CD4-positive, alpha-beta T cell (primary cell): ENCODE results near the gene GTF2E1. TPM values are rescaled to one million over a fixed set of nuclear protein-coding genes. Genes with fewer than 3 reads are reported as not detected.

Experiments
- ATAC-seq: fragments of 200-7000 bp; cut with Tn5 transposase; one replicate; pipeline ENCODE4 v1.10.0; 2022; ENCODE audit warnings: mild to moderate bottlenecking; ENCODE audit not compliant: poor library complexity
- CTCF ChIA-PET: fragments of 350-600 bp; sonication (Branson Sonifier 250); formaldehyde crosslinking; loops from one replicate; lab custom pipeline; 2021; ENCODE audit warnings: antibody characterized with exemption, inconsistent platforms; lab: Charles Lee
- POLR2A ChIA-PET: fragments of 350-600 bp; sonication (Branson Sonifier 250); formaldehyde crosslinking; loops from one replicate; lab custom pipeline; 2021; ENCODE audit warnings: antibody characterized with exemption, inconsistent platforms; lab: Charles Lee
- DNase-seq, 14 experiments: peaks; one replicate each; pipeline ENCODE4 v3.0.0-alpha.2; 2013 to 2020; ENCODE audit warnings: mixed read lengths in 2 of 14
- H3K27ac ChIP-seq, 2 donors: one replicate each; pipeline versions ENCODE4 v1.5.1 to v1.7.0; 2013; ENCODE audit warnings: low read length in 2 of 2, low read depth in 1 of 2, mild to moderate bottlenecking in 1 of 2
- H3K27me3 ChIP-seq, 2 experiments: 1 replicate in 1 of 2; 2 replicates in 1 of 2; pipeline versions ENCODE4 v1.6.1 to v1.7.0; 2013; ENCODE audit warnings: low read length in 2 of 2, control low read depth in 1 of 2, mild to moderate bottlenecking in 1 of 2, moderate library complexity in 1 of 2; ENCODE audit not compliant: insufficient read depth in 2 of 2, control insufficient read depth in 1 of 2
- H3K36me3 ChIP-seq: one replicate; pipeline ENCODE4 v1.6.1; 2013; ENCODE audit warnings: low read length, control low read depth; ENCODE audit not compliant: insufficient read depth
- H3K4me1 ChIP-seq: one replicate; pipeline ENCODE4 v1.6.1; 2013; ENCODE audit warnings: low read length, control low read depth; ENCODE audit not compliant: insufficient read depth
- H3K4me3 ChIP-seq: one replicate; pipeline ENCODE4 v1.5.1; 2013; ENCODE audit warnings: mild to moderate bottlenecking, low read length, moderate library complexity
- H3K9me3 ChIP-seq, 2 experiments: 1 replicate in 1 of 2; 2 replicates in 1 of 2; pipeline versions ENCODE4 v1.6.1 to v1.7.0; 2013; ENCODE audit warnings: low read length in 2 of 2, mild to moderate bottlenecking in 2 of 2, control low read depth in 1 of 2, moderate library complexity in 1 of 2; ENCODE audit not compliant: control insufficient read depth in 1 of 2, insufficient read depth in 1 of 2
- H3K27ac Mint-ChIP-seq: one replicate; pipeline ENCODE4 v1.8.0; 2020; ENCODE audit warnings: mixed read lengths
- H3K27me3 Mint-ChIP-seq: one replicate; pipeline ENCODE4 v1.8.0; 2021; ENCODE audit warnings: mixed read lengths
- H3K36me3 Mint-ChIP-seq: one replicate; pipeline ENCODE4 v1.8.0; 2021; ENCODE audit warnings: low read depth, mixed read lengths
- H3K4me1 Mint-ChIP-seq: one replicate; pipeline ENCODE4 v1.8.0; 2021; ENCODE audit warnings: low read depth, mixed read lengths
- H3K4me3 Mint-ChIP-seq: one replicate; pipeline ENCODE4 v1.8.0; 2020; ENCODE audit warnings: mild to moderate bottlenecking, mixed read lengths
- H3K9me3 Mint-ChIP-seq: one replicate; pipeline ENCODE4 v1.8.0; 2020; ENCODE audit warnings: mixed read lengths
- intact Hi-C, 2 experiments: fragments of 100-400 bp; cut with DNase I in 1 of 2; cut with micrococcal nuclease in 1 of 2; formaldehyde crosslinking; loops; one replicate each; pipeline versions ENCODE4 v1.15.1 to v1.9.0; 2023 to 2025; cut with DNase I, micrococcal nuclease
- total RNA-seq, 174 experiments: library from RNA in 2 of 174; stranded (reverse) in 2 of 174; gene quantifications; one replicate each; pipeline ENCODE4 v1.2.3 and lab custom pipeline; 2021 to 2026
- TF ChIP-seq, protein P1 (sequence below): fragments of 200-600 bp; IDR thresholded peaks from one replicate; pipeline ENCODE4 v1.8.0; 2022; ENCODE audit warnings: antibody characterized with exemption, mild to moderate bottlenecking

Gene GTF2E1
- total RNA-seq, 2 experiments from 2014 or later, result 6.3 to 7.5 TPM

DNA sequence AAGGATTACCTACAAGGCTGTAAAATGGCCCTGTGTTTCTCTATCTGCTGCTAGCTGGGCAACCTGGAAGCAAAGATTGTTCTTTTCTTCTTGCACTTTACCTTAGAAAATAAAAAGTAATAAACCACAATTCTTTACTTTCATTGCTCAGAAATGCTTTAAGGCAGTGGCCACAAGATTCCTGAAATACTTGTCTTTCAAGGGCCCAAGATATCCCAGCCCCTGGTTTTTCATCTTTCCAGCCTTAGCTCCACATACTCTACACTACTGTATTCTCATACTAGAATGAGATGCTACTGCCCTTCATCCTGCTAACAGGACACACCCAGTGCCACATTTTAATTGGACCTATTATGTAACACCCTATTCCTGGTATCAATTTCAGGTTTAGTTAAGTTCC, 78.9 kb downstream of the GTF2E1 start:
- Histone ChIP-seq H3K27ac (no peak overlapping the region), H3K27me3 (no peaks in the 10 kb centered on the region), H3K4me3 (no peak overlapping the region), H3K36me3 (no peaks in the 10 kb centered on the region), H3K9me3 (no peaks in the 10 kb centered on the region), H3K4me1 (no peaks in the 10 kb centered on the region)
- H3K9me3 Mint-ChIP-seq, result no peaks in the 10 kb centered on the region
- intact Hi-C loops, result no loop called here
- H3K36me3 Mint-ChIP-seq, result no peaks in the 10 kb centered on the region
- H3K27me3 Mint-ChIP-seq, result peaks cover 11% of the 10 kb centered on the region
- DNase-seq, result no peak
- ChIA-PET CTCF (no interaction called here), POLR2A (no interaction called here)
- no peak for ATAC-seq
- TF ChIP-seq, protein P1, sequence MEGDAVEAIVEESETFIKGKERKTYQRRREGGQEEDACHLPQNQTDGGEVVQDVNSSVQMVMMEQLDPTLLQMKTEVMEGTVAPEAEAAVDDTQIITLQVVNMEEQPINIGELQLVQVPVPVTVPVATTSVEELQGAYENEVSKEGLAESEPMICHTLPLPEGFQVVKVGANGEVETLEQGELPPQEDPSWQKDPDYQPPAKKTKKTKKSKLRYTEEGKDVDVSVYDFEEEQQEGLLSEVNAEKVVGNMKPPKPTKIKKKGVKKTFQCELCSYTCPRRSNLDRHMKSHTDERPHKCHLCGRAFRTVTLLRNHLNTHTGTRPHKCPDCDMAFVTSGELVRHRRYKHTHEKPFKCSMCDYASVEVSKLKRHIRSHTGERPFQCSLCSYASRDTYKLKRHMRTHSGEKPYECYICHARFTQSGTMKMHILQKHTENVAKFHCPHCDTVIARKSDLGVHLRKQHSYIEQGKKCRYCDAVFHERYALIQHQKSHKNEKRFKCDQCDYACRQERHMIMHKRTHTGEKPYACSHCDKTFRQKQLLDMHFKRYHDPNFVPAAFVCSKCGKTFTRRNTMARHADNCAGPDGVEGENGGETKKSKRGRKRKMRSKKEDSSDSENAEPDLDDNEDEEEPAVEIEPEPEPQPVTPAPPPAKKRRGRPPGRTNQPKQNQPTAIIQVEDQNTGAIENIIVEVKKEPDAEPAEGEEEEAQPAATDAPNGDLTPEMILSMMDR, result no peak
- no peaks in the 10 kb centered on the region for H3K4me1 Mint-ChIP-seq
- no peak overlapping the region for H3K27ac Mint-ChIP-seq
- no peak overlapping the region for H3K4me3 Mint-ChIP-seq

DNA sequence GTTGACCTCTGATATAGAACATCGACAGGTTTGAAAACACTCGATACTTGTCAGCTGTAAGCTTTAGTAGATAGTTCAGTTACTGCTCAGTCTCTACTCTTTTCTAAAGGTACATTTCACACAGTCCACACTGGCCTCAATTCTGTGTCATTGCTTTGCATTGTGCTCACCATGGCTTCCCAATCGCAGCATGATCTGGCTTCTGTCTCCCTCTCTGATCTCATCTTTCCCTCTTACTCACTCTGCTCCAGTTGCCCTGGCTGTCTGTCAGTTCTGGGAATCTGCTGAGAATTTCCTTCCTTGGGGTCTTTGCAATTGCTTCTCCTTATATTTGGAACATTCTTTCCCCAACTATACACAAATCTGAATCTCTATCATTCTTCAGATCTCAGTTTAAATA, 80.6 kb downstream of the GTF2E1 start:
- CTCF ChIA-PET, result no interaction called here

DNA sequence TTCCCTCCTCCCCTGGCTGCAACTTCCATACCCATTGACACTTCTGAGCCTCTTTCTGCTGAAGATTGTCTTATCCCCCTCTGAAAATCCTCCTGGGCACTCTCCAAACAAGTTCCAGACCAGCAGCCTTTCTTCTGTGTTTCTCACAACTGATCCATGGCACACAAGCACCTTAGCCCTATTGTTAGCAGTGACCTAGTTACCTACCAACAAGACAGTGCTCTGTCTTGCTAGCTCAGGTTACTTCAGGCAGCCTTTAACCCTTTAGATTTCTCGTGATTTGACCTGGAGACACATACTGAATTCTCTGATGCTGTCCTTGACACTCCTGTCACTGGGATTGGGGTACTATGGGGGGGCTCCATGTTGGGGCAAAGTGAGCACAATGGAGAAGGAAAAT, 82.1 kb downstream of the GTF2E1 start:
- Histone ChIP-seq H3K36me3 (no peaks in the 10 kb centered on the region), H3K4me3 (no peak overlapping the region), H3K9me3 (no peaks in the 10 kb centered on the region), H3K4me1 (no peaks in the 10 kb centered on the region), H3K27ac (no peak overlapping the region), H3K27me3 (no peaks in the 10 kb centered on the region)
- ChIA-PET POLR2A (no interaction called here), CTCF (no interaction called here)
- Mint-ChIP-seq H3K27ac (no peak overlapping the region), H3K4me1 (no peaks in the 10 kb centered on the region), H3K36me3 (no peaks in the 10 kb centered on the region), H3K27me3 (peaks cover 3% of the 10 kb centered on the region), H3K9me3 (no peaks in the 10 kb centered on the region), H3K4me3 (no peak overlapping the region)
- intact Hi-C loops, result no loop called here
- TF ChIP-seq, protein P1, result no peak
- DNase-seq (no peak), ATAC-seq (no peak)

More for the DNA sequence above, 80.6 kb downstream of the GTF2E1 start:
- H3K27me3 Mint-ChIP-seq, result peaks cover 11% of the 10 kb centered on the region
- ATAC-seq (no peak), DNase-seq (no peak)
- TF ChIP-seq, protein P1, result no peak
- intact Hi-C loops, result no loop called here
- no peaks in the 10 kb centered on the region for H3K9me3 Mint-ChIP-seq
- no peaks in the 10 kb centered on the region for H3K36me3 ChIP-seq
- H3K27ac ChIP-seq, result no peak overlapping the region
- no peaks in the 10 kb centered on the region for H3K36me3 Mint-ChIP-seq
- no peak overlapping the region for H3K4me3 Mint-ChIP-seq
- no peaks in the 10 kb centered on the region for H3K4me1 Mint-ChIP-seq
- POLR2A ChIA-PET, result no interaction called here
- no peak overlapping the region for H3K27ac Mint-ChIP-seq
- H3K9me3 ChIP-seq, result no peaks in the 10 kb centered on the region
- H3K4me3 ChIP-seq, result no peak overlapping the region
- no peaks in the 10 kb centered on the region for H3K4me1 ChIP-seq
- H3K27me3 ChIP-seq, result no peaks in the 10 kb centered on the region
